Spleen (tissue), 11 donors: ENCODE data around the gene BLM. TPM values are rescaled to one million over a fixed set of nuclear protein-coding genes. Genes with fewer than 3 reads are reported as not detected.

Source experiments
- DNase-seq: peaks from one replicate; pipeline ENCODE4 v3.0.0-alpha.2; 2020
- H3K27ac ChIP-seq, 8 donors: fragments of 200-600 bp; sonication (generic) in 7 of 8; 1 replicate in 4 of 8; 2 replicates in 4 of 8; pipeline versions ENCODE4 v1.5.0 to v1.8.0; 2016 to 2021; ENCODE audit warnings: inconsistent platforms in 4 of 8, mild to moderate bottlenecking in 4 of 8, moderate library complexity in 1 of 8
- H3K27me3 ChIP-seq, 7 donors: fragments of 200-600 bp; sonication (generic) in 6 of 7; replicated peaks in 1 of 7; 1 replicate in 4 of 7; 2 replicates in 3 of 7; pipeline versions ENCODE4 v1.5.0 to v1.8.0; 2016 to 2021; ENCODE audit warnings: inconsistent platforms in 3 of 7, mild to moderate bottlenecking in 1 of 7
- H3K36me3 ChIP-seq, 6 donors: fragments of 200-600 bp; sonication (generic) in 5 of 6; 1 replicate in 4 of 6; 2 replicates in 2 of 6; pipeline versions ENCODE4 v1.5.0 to v1.8.0; 2016 to 2021; ENCODE audit warnings: inconsistent platforms in 2 of 6
- H3K4me1 ChIP-seq, 6 donors: fragments of 200-600 bp; sonication (generic) in 5 of 6; 1 replicate in 3 of 6; 2 replicates in 3 of 6; pipeline versions ENCODE4 v1.5.0 to v1.8.0; 2016 to 2021; ENCODE audit warnings: inconsistent platforms in 3 of 6
- H3K4me3 ChIP-seq, 8 donors: fragments of 200-600 bp; sonication (generic) in 7 of 8; 1 replicate in 4 of 8; 2 replicates in 4 of 8; pipeline versions ENCODE4 v1.5.0 to v1.8.0; 2016 to 2021; ENCODE audit warnings: inconsistent platforms in 4 of 8, mild to moderate bottlenecking in 4 of 8, moderate library complexity in 2 of 8
- H3K9me3 ChIP-seq, 8 donors: fragments of 200-600 bp; sonication (generic) in 7 of 8; 1 replicate in 4 of 8; 2 replicates in 4 of 8; pipeline versions ENCODE4 v1.5.0 to v1.8.0; 2016 to 2021; ENCODE audit warnings: inconsistent platforms in 4 of 8
- POLR2A ChIP-seq, 3 donors: fragments of 450-650 bp; IDR thresholded peaks; one replicate each; pipeline ENCODE4 v1.5.1; 2017; ENCODE audit warnings: antibody characterized with exemption in 3 of 3, mild to moderate bottlenecking in 1 of 3
- POLR2AphosphoS5 ChIP-seq, 3 donors: sonication (generic); formaldehyde crosslinking; IDR thresholded peaks; one replicate each; pipeline ENCODE4 v1.5.1; 2017; ENCODE audit warnings: antibody characterized with exemption in 3 of 3
- WGBS, 5 donors: extraction: QIAGEN DNeasy Blood & Tissue Kit in 3 of 5; methylation state at CpG; one replicate each; pipeline versions ENCODE4 v1.1.5 to v1.1.7; 2013 to 2018; 5-methylcytosine and 5-hydroxymethylcytosine counted together
- intact Hi-C: fragments of 100-400 bp; cut with DNase I; formaldehyde crosslinking; loops from one replicate; pipeline ENCODE4 v1.15.0; 2023; ENCODE audit warnings: low total_unique reads
- polyA plus RNA-seq, 3 donors: library from polyadenylated mRNA; stranded (reverse); fragments of 200-250 nt; gene quantifications; one replicate each; pipeline ENCODE4 v1.2.1, GENCODE V29; 2013
- total RNA-seq, 7 donors: library from RNA; depleted of rRNA in 3 of 7; stranded (reverse); fragments of >200 nt in 3 of 7; fragmentation: NEBNext Ultra II Directional in 4 of 7; extraction: Animal tissue kit (Norgen Biotek cat#: 25700) in 4 of 7; gene quantifications; one replicate each; pipeline versions ENCODE4 v1.1.0 to v1.2.1, GENCODE V29; 2016 to 2021
- TF ChIP-seq, protein P1 (sequence below), 11 experiments: fragments of 200-600 bp in 7 of 11; fragments of 450-650 bp in 4 of 11; sonication (generic) in 4 of 11; IDR thresholded peaks in 8 of 11; conservative IDR thresholded peaks in 3 of 11; 1 replicate in 7 of 11; 2 replicates in 4 of 11; pipeline versions ENCODE4 v1.4.0 to v1.8.0; 2016 to 2021; ENCODE audit warnings: antibody characterized with exemption in 11 of 11, inconsistent platforms in 4 of 11, mild to moderate bottlenecking in 1 of 11
- donor health status: healthy with polysubstance abuse.
- donor health status: DM: no; HTN: no; CAD: no; lungs with moderate emphysema.
- donor health status: DM: no; HTN: no; CAD: no.
- donor health status: Bipolar disorder and iron deficiency.
- donor health status: healthy.
- donor health status: DM: no; HTN: no; CAD: no.
- donor health status: DM: yes; HTN: yes; CAD: no.

The BLM gene
- total and polyA plus RNA-seq, 10 donors: 5.8 to 12.0 (median 7.3) TPM

DNA sequence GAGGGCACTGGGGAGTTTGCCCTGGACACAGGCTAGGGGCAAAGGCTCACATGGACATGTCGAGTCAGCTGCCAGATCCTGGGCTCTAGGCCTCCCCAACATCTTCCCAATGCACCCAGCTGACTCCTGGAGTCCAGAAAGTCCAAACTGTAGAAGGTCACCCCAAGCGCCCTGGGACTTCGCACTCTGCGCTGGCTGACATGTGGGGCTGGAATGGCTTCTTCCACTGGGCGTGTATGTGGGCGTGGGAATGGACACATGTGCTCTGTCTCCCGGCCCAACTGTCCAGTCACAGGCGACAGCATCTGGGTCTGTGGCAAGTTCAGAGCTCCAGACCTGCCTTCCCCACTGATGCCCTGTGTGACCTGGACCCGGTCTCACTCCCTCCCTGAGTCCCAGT lies 138.0 kb downstream of the BLM start:
- 83 to 100% (median 94%) methylated on average over 3 to 9 of the region's 9 CpGs for WGBS, 5 donors
- no peaks in the 10 kb centered on the region for H3K9me3 ChIP-seq
- TF ChIP-seq POLR2AphosphoS5 (IDR thresholded peaks at IDR 0.05) (no peak), POLR2A (IDR thresholded peaks at IDR 0.05) (no peak)
- TF ChIP-seq, protein P1, sequence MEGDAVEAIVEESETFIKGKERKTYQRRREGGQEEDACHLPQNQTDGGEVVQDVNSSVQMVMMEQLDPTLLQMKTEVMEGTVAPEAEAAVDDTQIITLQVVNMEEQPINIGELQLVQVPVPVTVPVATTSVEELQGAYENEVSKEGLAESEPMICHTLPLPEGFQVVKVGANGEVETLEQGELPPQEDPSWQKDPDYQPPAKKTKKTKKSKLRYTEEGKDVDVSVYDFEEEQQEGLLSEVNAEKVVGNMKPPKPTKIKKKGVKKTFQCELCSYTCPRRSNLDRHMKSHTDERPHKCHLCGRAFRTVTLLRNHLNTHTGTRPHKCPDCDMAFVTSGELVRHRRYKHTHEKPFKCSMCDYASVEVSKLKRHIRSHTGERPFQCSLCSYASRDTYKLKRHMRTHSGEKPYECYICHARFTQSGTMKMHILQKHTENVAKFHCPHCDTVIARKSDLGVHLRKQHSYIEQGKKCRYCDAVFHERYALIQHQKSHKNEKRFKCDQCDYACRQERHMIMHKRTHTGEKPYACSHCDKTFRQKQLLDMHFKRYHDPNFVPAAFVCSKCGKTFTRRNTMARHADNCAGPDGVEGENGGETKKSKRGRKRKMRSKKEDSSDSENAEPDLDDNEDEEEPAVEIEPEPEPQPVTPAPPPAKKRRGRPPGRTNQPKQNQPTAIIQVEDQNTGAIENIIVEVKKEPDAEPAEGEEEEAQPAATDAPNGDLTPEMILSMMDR (IDR thresholded peaks at IDR 0.05 in 8 of 11, conservative IDR thresholded peaks at IDR 0.05 in 3 of 11): no peak
- no peak overlapping the region for H3K4me3 ChIP-seq
- no peaks in the 10 kb centered on the region for H3K27me3 ChIP-seq
- DNase-seq: no peak
- intact Hi-C loops: no loop called here
- no peaks in the 10 kb centered on the region for H3K36me3 ChIP-seq
- peaks cover 14 to 88% (median 59%) of the 10 kb centered on the region in 6 donors for H3K4me1 ChIP-seq
- H3K27ac ChIP-seq: no peak overlapping the region

DNA sequence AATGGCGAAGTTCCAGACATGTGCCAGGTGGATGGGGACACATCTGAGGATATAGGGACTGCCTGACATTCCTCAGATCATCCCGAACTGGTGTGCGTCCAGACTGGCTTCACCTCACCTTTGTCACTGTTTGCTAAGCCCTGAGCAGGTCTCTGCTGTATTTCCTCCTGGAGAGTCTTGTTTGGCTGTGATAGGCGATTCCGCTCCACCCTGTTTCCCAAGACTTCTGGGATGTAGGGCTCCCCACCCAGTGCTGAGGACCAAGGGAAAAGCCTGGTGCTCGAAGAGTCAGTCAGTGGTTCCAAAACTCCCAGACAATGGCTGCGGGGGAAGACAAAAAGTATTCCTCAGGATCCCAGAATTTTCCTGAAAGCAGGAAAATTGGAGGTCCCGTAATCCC lies 140.2 kb downstream of the BLM start:
- Histone ChIP-seq H3K4me1 (peaks cover 8 to 89% (median 53%) of the 10 kb centered on the region in 6 donors), H3K9me3 (no peaks in the 10 kb centered on the region), H3K27me3 (no peaks in the 10 kb centered on the region), H3K27ac (peak overlapping the region in 3 of 8 donors; percentile 41 to 70 (median 45)), H3K4me3 (no peak overlapping the region), H3K36me3 (no peaks in the 10 kb centered on the region)
- TF ChIP-seq POLR2AphosphoS5 (IDR thresholded peaks at IDR 0.05) (no peak), POLR2A (IDR thresholded peaks at IDR 0.05) (no peak)
- TF ChIP-seq, protein P1 (IDR thresholded peaks at IDR 0.05 in 8 of 11, conservative IDR thresholded peaks at IDR 0.05 in 3 of 11): no peak
- DNase-seq: no peak
- intact Hi-C loops: no loop called here
- WGBS, 5 donors: 94 to 98% (median 95%) methylated on average over 8 of the region's 8 CpGs

DNA sequence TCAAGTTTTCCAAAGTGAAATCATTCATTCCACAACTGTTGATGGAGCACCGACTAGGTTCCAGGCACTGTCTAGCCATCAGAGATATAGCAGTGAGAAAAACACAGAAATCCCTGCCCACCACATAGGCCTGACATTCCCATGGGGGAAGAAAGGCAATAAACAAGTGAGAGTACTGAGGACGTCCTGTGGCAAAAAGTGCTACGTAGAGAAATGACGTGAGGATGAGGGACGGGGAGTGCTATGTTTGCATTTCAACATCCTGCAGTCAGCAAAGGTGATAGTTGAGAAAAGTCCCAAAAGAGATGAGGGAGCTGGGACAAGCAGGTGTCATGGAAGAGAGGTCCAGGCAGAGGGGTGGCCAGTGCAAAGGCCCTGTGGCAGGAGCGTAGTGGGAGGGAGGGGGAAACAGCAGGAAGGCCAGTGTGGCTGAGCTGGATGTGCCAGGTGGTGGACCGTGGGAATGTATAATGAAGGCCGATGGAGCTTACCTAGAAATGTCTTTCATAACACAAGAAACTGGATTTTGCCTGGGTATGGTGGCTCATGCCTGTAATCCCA lies 140.8 kb downstream of the BLM start:
- TF ChIP-seq POLR2AphosphoS5 (IDR thresholded peaks at IDR 0.05): no peak
- TF ChIP-seq POLR2A (IDR thresholded peaks at IDR 0.05): no peak
- TF ChIP-seq, protein P1 (IDR thresholded peaks at IDR 0.05 in 8 of 11, conservative IDR thresholded peaks at IDR 0.05 in 3 of 11): no peak
- no peaks in the 10 kb centered on the region for H3K36me3 ChIP-seq
- H3K27ac ChIP-seq: peak overlapping the region in 1 of 8 donors; percentile 1
- no peak overlapping the region for H3K4me3 ChIP-seq
- no peak for DNase-seq
- no peaks in the 10 kb centered on the region for H3K9me3 ChIP-seq
- 80 to 92% (median 88%) methylated on average over 8 of the region's 8 CpGs for WGBS, 5 donors
- H3K4me1 ChIP-seq: peaks cover 5 to 89% (median 47%) of the 10 kb centered on the region in 6 donors
- no peaks in the 10 kb centered on the region for H3K27me3 ChIP-seq
- intact Hi-C loops: no loop called here

DNA sequence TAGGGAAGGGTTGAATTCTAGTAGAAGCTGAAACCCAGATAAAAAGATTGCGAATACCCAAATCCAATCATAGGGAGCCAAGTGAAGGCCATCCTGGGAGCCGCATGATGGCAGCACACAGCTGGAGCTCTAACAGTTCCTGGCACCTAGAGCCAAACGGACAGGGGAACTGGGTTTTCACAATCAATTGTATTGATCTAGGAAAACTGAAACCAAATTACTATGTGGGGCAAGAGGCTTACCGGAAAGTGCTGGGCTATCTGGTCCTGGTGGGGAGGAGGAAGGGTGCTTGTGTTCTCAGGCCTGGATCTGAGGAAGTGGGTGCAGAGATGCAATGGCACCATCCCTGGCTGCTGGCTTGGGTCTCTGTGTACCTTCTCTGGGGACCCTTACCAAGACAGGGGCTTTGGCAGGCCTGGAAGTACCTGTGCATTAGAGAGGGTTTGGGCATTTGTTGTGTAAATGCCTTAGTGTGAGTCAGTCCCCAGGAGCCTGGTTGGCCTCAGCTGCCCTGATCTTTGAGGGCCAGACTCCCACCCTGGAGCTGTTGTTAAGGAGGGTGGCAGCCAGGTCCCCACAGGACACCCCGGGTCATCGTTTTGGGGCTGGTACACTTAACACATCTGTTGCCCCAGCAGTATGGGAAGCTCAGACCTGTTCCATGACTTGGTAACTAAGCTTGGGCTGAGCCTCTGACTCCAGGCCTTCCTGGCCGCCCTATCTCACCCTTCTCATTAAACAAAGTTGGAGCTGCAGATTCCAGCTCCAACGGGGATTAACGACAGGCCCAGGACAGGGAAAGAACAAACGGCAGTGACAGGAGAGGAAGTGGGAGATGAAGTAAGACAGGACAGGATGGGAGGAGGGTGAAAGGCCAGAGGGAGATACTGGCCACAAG lies 142.3 kb downstream of the BLM start:
- Histone ChIP-seq H3K27ac (peak overlapping the region in 5 of 8 donors; percentile 41 to 82 (median 71)), H3K27me3 (no peaks in the 10 kb centered on the region), H3K4me3 (no peak overlapping the region), H3K4me1 (peaks cover 5 to 89% (median 39%) of the 10 kb centered on the region in 6 donors), H3K36me3 (no peaks in the 10 kb centered on the region), H3K9me3 (no peaks in the 10 kb centered on the region)
- WGBS, 5 donors: 51 to 78% (median 62%) methylated on average over 10 of the region's 10 CpGs
- no peak for DNase-seq
- TF ChIP-seq POLR2A (IDR thresholded peaks at IDR 0.05): no peak
- TF ChIP-seq POLR2AphosphoS5 (IDR thresholded peaks at IDR 0.05): no peak
- TF ChIP-seq, protein P1 (IDR thresholded peaks at IDR 0.05 in 8 of 11, conservative IDR thresholded peaks at IDR 0.05 in 3 of 11): no peak
- intact Hi-C loops: no loop called here
